Rectal smooth muscle tissue (tissue), 1 donor: ENCODE measurements around the gene ZNF205.
"Not testable (repeated sequence)": the region's sequence is repeated elsewhere in the genome, so short reads cannot be mapped to it uniquely, and the experiment has no call there.

Experiments used
- H3K27ac ChIP-seq: one replicate; pipeline ENCODE4 v1.7.0; 2013; ENCODE audit warnings: low read depth, low read length, inconsistent platforms
- H3K27me3 ChIP-seq: one replicate; pipeline ENCODE4 v1.7.0; 2013; ENCODE audit warnings: low read length; ENCODE audit not compliant: control insufficient read depth, insufficient read depth
- H3K36me3 ChIP-seq: one replicate; pipeline ENCODE4 v1.7.0; 2013; ENCODE audit warnings: low read length; ENCODE audit not compliant: control insufficient read depth, insufficient read depth
- H3K4me1 ChIP-seq: one replicate; pipeline ENCODE4 v1.7.0; 2013; ENCODE audit warnings: low read length; ENCODE audit not compliant: control insufficient read depth, insufficient read depth
- H3K4me3 ChIP-seq: one replicate; pipeline ENCODE4 v1.7.0; 2013; ENCODE audit warnings: low read length
- H3K9ac ChIP-seq: one replicate; pipeline ENCODE4 v1.7.0; 2013; ENCODE audit warnings: low read length

ZNF205 gene

GRCh38 chr16:3134338-3135125 lies 22.1 kb downstream of the ZNF205 start, which contains the start of gene ZNF213:
Gene ZNF213, plus strand, starts transcription at chr16:3135029. Its CDS starts 2,252 bp downstream, at chr16:3137281.
- peak within 1 kb of the TSS; percentile 93 for H3K4me3 ChIP-seq
- H3K27me3 ChIP-seq: no peaks in the 10 kb centered on the region
- peak within 1 kb of the TSS; percentile 84 for H3K9ac ChIP-seq
- H3K4me1 ChIP-seq: peaks cover 11% of the 10 kb centered on the region
- peaks cover 3% of the 10 kb centered on the region for H3K36me3 ChIP-seq
- H3K27ac ChIP-seq: peak within 1 kb of the TSS; percentile 92

GRCh38 chr16:3135126-3135715 lies 22.8 kb downstream of the ZNF205 start:
- Histone ChIP-seq H3K4me3 (peak overlapping the region; percentile 92), H3K27ac (peak overlapping the region; percentile 86), H3K36me3 (peaks cover 3% of the 10 kb centered on the region), H3K9ac (peak overlapping the region; percentile 84), H3K4me1 (peaks cover 7% of the 10 kb centered on the region), H3K27me3 (no peaks in the 10 kb centered on the region)

GRCh38 chr16:3137267-3137666 lies 24.9 kb downstream of the ZNF205 start:
- peaks cover 7% of the 10 kb centered on the region for H3K36me3 ChIP-seq
- no peak overlapping the region for H3K27ac ChIP-seq
- no peak overlapping the region for H3K4me3 ChIP-seq
- H3K4me1 ChIP-seq: peaks cover 7% of the 10 kb centered on the region
- no peaks in the 10 kb centered on the region for H3K27me3 ChIP-seq
- no peak overlapping the region for H3K9ac ChIP-seq

- Histone ChIP-seq H3K9ac (no peak overlapping the region), H3K27ac (no peak overlapping the region), H3K36me3 (peaks cover 11% of the 10 kb centered on the region), H3K4me3 (no peak overlapping the region), H3K27me3 (no peaks in the 10 kb centered on the region), H3K4me1 (peaks cover 7% of the 10 kb centered on the region)
Observed at GRCh38 chr16:3138342-3138741, 26.0 kb downstream of the ZNF205 start.

- Histone ChIP-seq H3K36me3 (peaks cover 11% of the 10 kb centered on the region), H3K4me3 (no peak overlapping the region), H3K4me1 (peaks cover 7% of the 10 kb centered on the region), H3K27me3 (no peaks in the 10 kb centered on the region), H3K9ac (no peak overlapping the region), H3K27ac (no peak overlapping the region)
Observed at GRCh38 chr16:3138823-3139426, 26.5 kb downstream of the ZNF205 start.

- not testable (repeated sequence) for H3K4me1 ChIP-seq
Observed at GRCh38 chr16:3139561-3139960, 27.2 kb downstream of the ZNF205 start.

GRCh38 chr16:3140603-3141427 lies 28.4 kb downstream of the ZNF205 start:
- no peak overlapping the region for H3K4me3 ChIP-seq
- H3K36me3 ChIP-seq: peaks cover 11% of the 10 kb centered on the region
- H3K27me3 ChIP-seq: no peaks in the 10 kb centered on the region
- H3K9ac ChIP-seq: no peak overlapping the region
- no peak overlapping the region for H3K27ac ChIP-seq
- H3K4me1 ChIP-seq: peaks cover 2% of the 10 kb centered on the region

More at GRCh38 chr16:3139561-3139960, 27.2 kb downstream of the ZNF205 start:
- not testable (repeated sequence) for H3K27me3 ChIP-seq, H3K4me3 ChIP-seq, H3K9ac ChIP-seq, H3K27ac ChIP-seq
- peaks cover 11% of the 10 kb centered on the region for H3K36me3 ChIP-seq

GRCh38 chr16:3141781-3142311 lies 29.5 kb downstream of the ZNF205 start:
- H3K4me3 ChIP-seq: no peak overlapping the region
- no peak overlapping the region for H3K9ac ChIP-seq
- no peaks in the 10 kb centered on the region for H3K4me1 ChIP-seq
- H3K36me3 ChIP-seq: peaks cover 11% of the 10 kb centered on the region
- H3K27me3 ChIP-seq: no peaks in the 10 kb centered on the region
- H3K27ac ChIP-seq: no peak overlapping the region

GRCh38 chr16:3142327-3142726 lies 29.9 kb downstream of the ZNF205 start:
- no peaks in the 10 kb centered on the region for H3K27me3 ChIP-seq
- H3K4me3 ChIP-seq: no peak overlapping the region
- no peak overlapping the region for H3K9ac ChIP-seq
- H3K36me3 ChIP-seq: peaks cover 11% of the 10 kb centered on the region
- no peak overlapping the region for H3K27ac ChIP-seq
- H3K4me1 ChIP-seq: no peaks in the 10 kb centered on the region

- H3K4me3 ChIP-seq: no peak overlapping the region
Observed at GRCh38 chr16:3142770-3143169, 30.4 kb downstream of the ZNF205 start.

GRCh38 chr16:3143189-3143588 lies 30.8 kb downstream of the ZNF205 start:
- Histone ChIP-seq H3K27ac (no peak overlapping the region), H3K36me3 (peaks cover 11% of the 10 kb centered on the region), H3K9ac (no peak overlapping the region), H3K27me3 (no peaks in the 10 kb centered on the region), H3K4me3 (no peak overlapping the region), H3K4me1 (no peaks in the 10 kb centered on the region)

More at GRCh38 chr16:3142770-3143169, 30.4 kb downstream of the ZNF205 start:
- H3K9ac ChIP-seq: no peak overlapping the region
- H3K4me1 ChIP-seq: no peaks in the 10 kb centered on the region
- no peaks in the 10 kb centered on the region for H3K27me3 ChIP-seq
- no peak overlapping the region for H3K27ac ChIP-seq
- peaks cover 11% of the 10 kb centered on the region for H3K36me3 ChIP-seq
